GM12864 (cell line): ENCODE results near the gene GP1BA.
"Not testable (repeated sequence)": the region's sequence is repeated elsewhere in the genome, so short reads cannot be mapped to it uniquely, and the experiment has no call there.

ENCODE experiments used
- DNase-seq: peaks from one replicate; pipeline ENCODE4 v3.0.0-alpha.2; 2011; ENCODE audit warnings: low read depth
- H3K4me3 ChIP-seq: 2 replicates; pipeline ENCODE4 v1.5.1; 2011; ENCODE audit warnings: mild to moderate bottlenecking, low read depth, low read length, control low read depth
- TF ChIP-seq, protein P1 (sequence below): IDR thresholded peaks from 2 replicates; pipeline ENCODE4 v1.5.1; 2011; ENCODE audit warnings: low read depth, mild to moderate bottlenecking, moderate library complexity, low read length, control low read depth, inconsistent platforms; ENCODE audit errors: missing control alignments

Gene GP1BA

GRCh38 chr17:4919511-4920047, 12.5 kb upstream of the GP1BA start:
- TF ChIP-seq, protein P1, sequence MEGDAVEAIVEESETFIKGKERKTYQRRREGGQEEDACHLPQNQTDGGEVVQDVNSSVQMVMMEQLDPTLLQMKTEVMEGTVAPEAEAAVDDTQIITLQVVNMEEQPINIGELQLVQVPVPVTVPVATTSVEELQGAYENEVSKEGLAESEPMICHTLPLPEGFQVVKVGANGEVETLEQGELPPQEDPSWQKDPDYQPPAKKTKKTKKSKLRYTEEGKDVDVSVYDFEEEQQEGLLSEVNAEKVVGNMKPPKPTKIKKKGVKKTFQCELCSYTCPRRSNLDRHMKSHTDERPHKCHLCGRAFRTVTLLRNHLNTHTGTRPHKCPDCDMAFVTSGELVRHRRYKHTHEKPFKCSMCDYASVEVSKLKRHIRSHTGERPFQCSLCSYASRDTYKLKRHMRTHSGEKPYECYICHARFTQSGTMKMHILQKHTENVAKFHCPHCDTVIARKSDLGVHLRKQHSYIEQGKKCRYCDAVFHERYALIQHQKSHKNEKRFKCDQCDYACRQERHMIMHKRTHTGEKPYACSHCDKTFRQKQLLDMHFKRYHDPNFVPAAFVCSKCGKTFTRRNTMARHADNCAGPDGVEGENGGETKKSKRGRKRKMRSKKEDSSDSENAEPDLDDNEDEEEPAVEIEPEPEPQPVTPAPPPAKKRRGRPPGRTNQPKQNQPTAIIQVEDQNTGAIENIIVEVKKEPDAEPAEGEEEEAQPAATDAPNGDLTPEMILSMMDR, result no peak
- no peak for DNase-seq
- H3K4me3 ChIP-seq, result no peak overlapping the region

GRCh38 chr17:4920351-4921048, 11.6 kb upstream of the GP1BA start:
- no peak overlapping the region for H3K4me3 ChIP-seq
- DNase-seq, result no peak
- TF ChIP-seq, protein P1, result no peak

DNA sequence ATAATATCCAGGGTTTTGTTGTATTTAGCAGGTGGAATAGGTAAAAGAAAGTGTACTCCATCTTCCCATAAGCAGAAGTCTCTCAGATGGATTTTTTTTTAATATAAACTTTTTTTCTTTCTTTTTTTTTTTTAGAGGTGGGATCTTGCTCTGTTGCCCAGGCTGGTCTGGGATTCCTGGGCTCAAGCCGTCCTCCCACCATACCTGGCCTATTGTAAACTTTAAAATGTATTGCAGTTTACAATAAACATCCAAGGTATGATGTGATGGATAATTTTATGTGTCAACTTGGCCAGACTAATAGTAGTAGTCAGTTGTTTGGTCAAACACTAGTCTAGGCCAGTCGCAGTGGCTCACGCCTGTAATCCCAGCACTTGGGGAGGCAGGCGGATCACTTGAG, 10.8 kb upstream of the GP1BA start:
- TF ChIP-seq, protein P1, result no peak
- no peak for DNase-seq
- H3K4me3 ChIP-seq, result no peak overlapping the region

- not testable (repeated sequence) for DNase-seq, H3K4me3 ChIP-seq
Observed at GRCh38 chr17:4926577-4927335, 5.3 kb upstream of the GP1BA start.

GRCh38 chr17:4928881-4929280, 3.2 kb upstream of the GP1BA start:
- no peak for DNase-seq
- TF ChIP-seq, protein P1, result no peak
- H3K4me3 ChIP-seq, result no peak overlapping the region

- DNase-seq, result no peak
- TF ChIP-seq, protein P1, result no peak
- no peak overlapping the region for H3K4me3 ChIP-seq
Observed at GRCh38 chr17:4932756-4933155, 679 bp downstream of the GP1BA start.

GRCh38 chr17:4933646-4934045, 1.6 kb downstream of the GP1BA start:
- DNase-seq, result no peak
- TF ChIP-seq, protein P1, result no peak
- H3K4me3 ChIP-seq, result no peak overlapping the region
